Measurements from ENCODE around the gene KRTAP5-7. TPM values are rescaled to one million over a fixed set of nuclear protein-coding genes. Genes with fewer than 3 reads are reported as not detected.
"Not testable (repeated sequence)": the region's sequence is repeated elsewhere in the genome, so short reads cannot be mapped to it uniquely, and the experiment has no call there.

Gene KRTAP5-7
- under 1 TPM in 1 of 3 donors, not detected in 2; 0.17 TPM for polyA plus RNA-seq (ENCODE audit: insufficient read length in 3 of 3)

- DNase-seq (ENCODE audit: low read depth in 3 of 3, low spot score in 2 of 3) = not testable (repeated sequence)
These were observed at the start of gene KRTAP5-7 for GRCh38 chr11:71526796-71527575. KRTAP5-7 (plus strand) TSS chr11:71527267; CDS start chr11:71527301, 34 bp downstream.

GRCh38 chr11:71477641-71478527 lies 49.2 kb upstream of the KRTAP5-7 start:
- no peak for DNase-seq (ENCODE audit: low read depth in 3 of 3, low spot score in 2 of 3)

GRCh38 chr11:71478528-71478840 lies 48.6 kb upstream of the KRTAP5-7 start:
- no peak for DNase-seq (ENCODE audit: low read depth in 3 of 3, low spot score in 2 of 3)

- DNase-seq (ENCODE audit: low read depth in 3 of 3, low spot score in 2 of 3) = no peak
These were observed 45.7 kb upstream of the KRTAP5-7 start for GRCh38 chr11:71481101-71481960.

- DNase-seq (ENCODE audit: low read depth in 3 of 3, low spot score in 2 of 3) = no peak
These were observed 44.9 kb upstream of the KRTAP5-7 start for GRCh38 chr11:71482216-71482615.

- DNase-seq (ENCODE audit: low read depth in 3 of 3, low spot score in 2 of 3) = no peak
These were observed 44.2 kb upstream of the KRTAP5-7 start for GRCh38 chr11:71482746-71483364.

GRCh38 chr11:71483692-71484091 lies 43.4 kb upstream of the KRTAP5-7 start:
- no peak for DNase-seq (ENCODE audit: low read depth in 3 of 3, low spot score in 2 of 3)

GRCh38 chr11:71484248-71485062 lies 42.6 kb upstream of the KRTAP5-7 start:
- no peak for DNase-seq (ENCODE audit: low read depth in 3 of 3, low spot score in 2 of 3)

- no peak for DNase-seq (ENCODE audit: low read depth in 3 of 3, low spot score in 2 of 3)
These were observed 42.0 kb upstream of the KRTAP5-7 start for GRCh38 chr11:71485063-71485399.

GRCh38 chr11:71485466-71485865 lies 41.6 kb upstream of the KRTAP5-7 start:
- no peak for DNase-seq (ENCODE audit: low read depth in 3 of 3, low spot score in 2 of 3)

- DNase-seq (ENCODE audit: low read depth in 3 of 3, low spot score in 2 of 3) = no peak
These were observed 40.7 kb upstream of the KRTAP5-7 start for GRCh38 chr11:71486320-71486719.

GRCh38 chr11:71488681-71489270 lies 38.3 kb upstream of the KRTAP5-7 start:
- no peak for DNase-seq (ENCODE audit: low read depth in 3 of 3, low spot score in 2 of 3)

- DNase-seq (ENCODE audit: low read depth in 3 of 3, low spot score in 2 of 3) = no peak
These were observed 37.6 kb upstream of the KRTAP5-7 start for GRCh38 chr11:71489311-71490043.

- no peak for DNase-seq (ENCODE audit: low read depth in 3 of 3, low spot score in 2 of 3)
These were observed 36.9 kb upstream of the KRTAP5-7 start for GRCh38 chr11:71490044-71490730.

- DNase-seq (ENCODE audit: low read depth in 3 of 3, low spot score in 2 of 3) = no peak
These were observed 36.2 kb upstream of the KRTAP5-7 start for GRCh38 chr11:71490731-71491390.

- DNase-seq (ENCODE audit: low read depth in 3 of 3, low spot score in 2 of 3) = no peak
These were observed 35.5 kb upstream of the KRTAP5-7 start for GRCh38 chr11:71491531-71491930.

GRCh38 chr11:71491940-71492339 lies 35.1 kb upstream of the KRTAP5-7 start:
- DNase-seq (ENCODE audit: low read depth in 3 of 3, low spot score in 2 of 3) = no peak
